ENCODE measurements around the gene CFAP65.

DNA sequence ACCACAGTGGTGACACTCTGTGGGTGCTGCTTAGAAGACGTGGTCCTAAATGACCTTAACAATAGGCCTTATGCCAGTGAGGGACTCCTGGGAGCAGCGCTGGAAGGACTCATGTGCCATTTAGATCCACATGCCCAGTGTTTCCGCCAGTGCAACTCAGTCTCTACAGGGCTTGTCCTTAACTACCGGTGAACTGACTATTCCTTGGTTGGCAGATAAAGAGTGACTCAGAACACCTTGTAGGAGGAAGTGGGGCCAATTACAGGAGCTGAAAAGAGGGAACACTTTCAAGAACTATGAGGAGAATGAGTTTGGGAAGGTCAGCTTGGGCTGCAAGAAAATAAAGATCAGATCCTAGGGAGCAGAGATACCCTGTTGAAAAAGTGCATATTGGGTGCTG is 83.6 kb downstream of the CFAP65 start:
- TF ChIP-seq, protein P1, sequence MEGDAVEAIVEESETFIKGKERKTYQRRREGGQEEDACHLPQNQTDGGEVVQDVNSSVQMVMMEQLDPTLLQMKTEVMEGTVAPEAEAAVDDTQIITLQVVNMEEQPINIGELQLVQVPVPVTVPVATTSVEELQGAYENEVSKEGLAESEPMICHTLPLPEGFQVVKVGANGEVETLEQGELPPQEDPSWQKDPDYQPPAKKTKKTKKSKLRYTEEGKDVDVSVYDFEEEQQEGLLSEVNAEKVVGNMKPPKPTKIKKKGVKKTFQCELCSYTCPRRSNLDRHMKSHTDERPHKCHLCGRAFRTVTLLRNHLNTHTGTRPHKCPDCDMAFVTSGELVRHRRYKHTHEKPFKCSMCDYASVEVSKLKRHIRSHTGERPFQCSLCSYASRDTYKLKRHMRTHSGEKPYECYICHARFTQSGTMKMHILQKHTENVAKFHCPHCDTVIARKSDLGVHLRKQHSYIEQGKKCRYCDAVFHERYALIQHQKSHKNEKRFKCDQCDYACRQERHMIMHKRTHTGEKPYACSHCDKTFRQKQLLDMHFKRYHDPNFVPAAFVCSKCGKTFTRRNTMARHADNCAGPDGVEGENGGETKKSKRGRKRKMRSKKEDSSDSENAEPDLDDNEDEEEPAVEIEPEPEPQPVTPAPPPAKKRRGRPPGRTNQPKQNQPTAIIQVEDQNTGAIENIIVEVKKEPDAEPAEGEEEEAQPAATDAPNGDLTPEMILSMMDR (IDR thresholded peaks at IDR 0.05): no peak
- no peak for TF ChIP-seq POLR2A (IDR thresholded peaks at IDR 0.05)
